ENCODE data around the gene FOXC2. TPM values are rescaled to one million over a fixed set of nuclear protein-coding genes. Genes with fewer than 3 reads are reported as not detected.
A peak's percentile ranks its signal among the peaks of the same experiment; 100 is the strongest.

The FOXC2 gene
- total and polyA plus RNA-seq, 10 of the 15 experiments (the other 5 are each of a cell fraction or from before 2014, with no cell fraction given) = not detected

- Histone ChIP-seq H3K27ac (ENCODE audit: control insufficient read depth, insufficient read depth) (no peak overlapping the region), H3K4me1 (ENCODE audit: control insufficient read depth, insufficient read depth, low read length) (no peaks in the 10 kb centered on the region), H3K27me3 (replicated peaks in 1 of 2; ENCODE audit: control insufficient read depth in 2 of 2, insufficient read depth in 2 of 2, low read length in 1 of 2) (peaks cover 0 to 4% of the 10 kb centered on the region in 2 experiments; a peak in 3 of 4 replicates), H3K9me3 (replicated peaks; ENCODE audit: control insufficient read depth, insufficient read depth, low read length) (no peaks in the 10 kb centered on the region), H3K36me3 (ENCODE audit: control insufficient read depth in 2 of 2, insufficient read depth in 2 of 2, low read length in 1 of 2) (no peaks in the 10 kb centered on the region), H3K79me2 (ENCODE audit: control insufficient read depth, insufficient read depth, low read length) (no peaks in the 10 kb centered on the region), H3K4me3 (no peak overlapping the region), H3K9ac (ENCODE audit: control insufficient read depth, insufficient read depth, low read length) (no peak overlapping the region), H4K20me1 (ENCODE audit: control insufficient read depth, insufficient read depth) (no peaks in the 10 kb centered on the region), H3K4me2 (ENCODE audit: control insufficient read depth, insufficient read depth) (no peak overlapping the region), H2AFZ (ENCODE audit: control insufficient read depth, low read depth, low read length) (no peak overlapping the region)
- ChIA-PET POLR2A (no interaction called here), SMC1A (ENCODE audit: uncharacterized antibody, unreplicated experiment) (no interaction called here), CTCF (no interaction called here), RAD21 (ENCODE audit: unreplicated experiment) (no interaction called here)
- intact Hi-C loops (cut with micrococcal nuclease; ENCODE audit: unreplicated experiment) (no loop called here), in situ Hi-C loops (cut with MboI) (no loop called here)
- 21% methylated on average over 64 of the region's 69 CpGs for WGBS (ENCODE audit: insufficient coverage, insufficient replicate concordance, low lambda C conversion rate, missing lambda C conversion rate)
- no TSS peak for BruUV-seq (replicated peaks)
- ATAC-seq = peak; percentile 14; the same call in 1 of the 3 replicates
- no peak for FAIRE-seq
- DNase-seq (ENCODE audit: low read depth, low spot score) = no peak
- TF ChIP-seq, protein P1, sequence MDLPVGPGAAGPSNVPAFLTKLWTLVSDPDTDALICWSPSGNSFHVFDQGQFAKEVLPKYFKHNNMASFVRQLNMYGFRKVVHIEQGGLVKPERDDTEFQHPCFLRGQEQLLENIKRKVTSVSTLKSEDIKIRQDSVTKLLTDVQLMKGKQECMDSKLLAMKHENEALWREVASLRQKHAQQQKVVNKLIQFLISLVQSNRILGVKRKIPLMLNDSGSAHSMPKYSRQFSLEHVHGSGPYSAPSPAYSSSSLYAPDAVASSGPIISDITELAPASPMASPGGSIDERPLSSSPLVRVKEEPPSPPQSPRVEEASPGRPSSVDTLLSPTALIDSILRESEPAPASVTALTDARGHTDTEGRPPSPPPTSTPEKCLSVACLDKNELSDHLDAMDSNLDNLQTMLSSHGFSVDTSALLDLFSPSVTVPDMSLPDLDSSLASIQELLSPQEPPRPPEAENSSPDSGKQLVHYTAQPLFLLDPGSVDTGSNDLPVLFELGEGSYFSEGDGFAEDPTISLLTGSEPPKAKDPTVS (IDR thresholded peaks at IDR 0.05; ENCODE audit: low read depth, low read length) = no peak
- TF ChIP-seq CUX1 (IDR thresholded peaks at IDR 0.05; ENCODE audit: insufficient replicate concordance, low read depth, low read length) (no peak), MXI1 (IDR thresholded peaks at IDR 0.05; ENCODE audit: low read depth, low read length) (no peak), RUNX3 (IDR thresholded peaks at IDR 0.05; ENCODE audit: low read length) (no peak), HCFC1 (IDR thresholded peaks at IDR 0.05; ENCODE audit: low read length) (no peak), ATF7 (IDR thresholded peaks at IDR 0.05; ENCODE audit: low read depth) (no peak), ATF2 (IDR thresholded peaks at IDR 0.05; ENCODE audit: low read length) (no peak), TARDBP (IDR thresholded peaks at IDR 0.05; ENCODE audit: borderline replicate concordance) (no peak), POU2F2 (IDR thresholded peaks at IDR 0.05; ENCODE audit: borderline replicate concordance, low read depth, low read length) (no peak), ESRRA (IDR thresholded peaks at IDR 0.05; ENCODE audit: low read length) (no peak), MYB (IDR thresholded peaks at IDR 0.05; ENCODE audit: borderline replicate concordance, low read depth, low read length) (no peak)
- TF ChIP-seq, protein P2, sequence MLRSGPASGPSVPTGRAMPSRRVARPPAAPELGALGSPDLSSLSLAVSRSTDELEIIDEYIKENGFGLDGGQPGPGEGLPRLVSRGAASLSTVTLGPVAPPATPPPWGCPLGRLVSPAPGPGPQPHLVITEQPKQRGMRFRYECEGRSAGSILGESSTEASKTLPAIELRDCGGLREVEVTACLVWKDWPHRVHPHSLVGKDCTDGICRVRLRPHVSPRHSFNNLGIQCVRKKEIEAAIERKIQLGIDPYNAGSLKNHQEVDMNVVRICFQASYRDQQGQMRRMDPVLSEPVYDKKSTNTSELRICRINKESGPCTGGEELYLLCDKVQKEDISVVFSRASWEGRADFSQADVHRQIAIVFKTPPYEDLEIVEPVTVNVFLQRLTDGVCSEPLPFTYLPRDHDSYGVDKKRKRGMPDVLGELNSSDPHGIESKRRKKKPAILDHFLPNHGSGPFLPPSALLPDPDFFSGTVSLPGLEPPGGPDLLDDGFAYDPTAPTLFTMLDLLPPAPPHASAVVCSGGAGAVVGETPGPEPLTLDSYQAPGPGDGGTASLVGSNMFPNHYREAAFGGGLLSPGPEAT (IDR thresholded peaks at IDR 0.05; ENCODE audit: low read depth) = no peak
Observed at GRCh38 chr16:86578611-86579267, 12.1 kb downstream of the FOXC2 start.
